DLD1 (cell line): Measurements from ENCODE around the gene LHX8.

Experiments
- in situ Hi-C: cut with HindIII; loops from 2 replicates; pipeline ENCODE4 v1.10.0; 2017; ENCODE audit warnings: low sequenced_read_pairs

The LHX8 gene

GRCh38 chr1:75198761-75199160 lies 64.6 kb downstream of the LHX8 start:
- in situ Hi-C loops = loop anchor here (25.0 kb wide), 1 partner anchor 411 kb away; no protein-coding TSS in a partner anchor

DNA sequence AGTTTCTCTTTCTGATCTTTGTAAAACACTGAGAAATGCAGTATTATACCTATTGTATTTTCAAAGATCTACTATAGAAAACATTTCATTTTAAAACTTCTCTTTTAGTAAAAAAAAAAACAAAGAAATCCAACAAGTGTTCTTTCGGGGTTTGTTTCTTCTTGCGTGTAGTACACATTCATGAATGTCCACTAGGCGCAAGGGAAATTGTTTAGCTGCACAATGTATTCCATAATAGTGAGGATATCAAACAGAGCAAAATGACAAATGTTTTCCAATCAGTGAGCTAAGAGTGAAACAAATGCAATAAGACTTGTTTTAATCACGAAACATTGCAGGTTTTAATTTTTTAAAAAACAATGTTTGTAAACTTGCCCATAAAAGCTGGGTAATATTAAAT lies 68.6 kb downstream of the LHX8 start:
- in situ Hi-C loops = no loop called here

DNA sequence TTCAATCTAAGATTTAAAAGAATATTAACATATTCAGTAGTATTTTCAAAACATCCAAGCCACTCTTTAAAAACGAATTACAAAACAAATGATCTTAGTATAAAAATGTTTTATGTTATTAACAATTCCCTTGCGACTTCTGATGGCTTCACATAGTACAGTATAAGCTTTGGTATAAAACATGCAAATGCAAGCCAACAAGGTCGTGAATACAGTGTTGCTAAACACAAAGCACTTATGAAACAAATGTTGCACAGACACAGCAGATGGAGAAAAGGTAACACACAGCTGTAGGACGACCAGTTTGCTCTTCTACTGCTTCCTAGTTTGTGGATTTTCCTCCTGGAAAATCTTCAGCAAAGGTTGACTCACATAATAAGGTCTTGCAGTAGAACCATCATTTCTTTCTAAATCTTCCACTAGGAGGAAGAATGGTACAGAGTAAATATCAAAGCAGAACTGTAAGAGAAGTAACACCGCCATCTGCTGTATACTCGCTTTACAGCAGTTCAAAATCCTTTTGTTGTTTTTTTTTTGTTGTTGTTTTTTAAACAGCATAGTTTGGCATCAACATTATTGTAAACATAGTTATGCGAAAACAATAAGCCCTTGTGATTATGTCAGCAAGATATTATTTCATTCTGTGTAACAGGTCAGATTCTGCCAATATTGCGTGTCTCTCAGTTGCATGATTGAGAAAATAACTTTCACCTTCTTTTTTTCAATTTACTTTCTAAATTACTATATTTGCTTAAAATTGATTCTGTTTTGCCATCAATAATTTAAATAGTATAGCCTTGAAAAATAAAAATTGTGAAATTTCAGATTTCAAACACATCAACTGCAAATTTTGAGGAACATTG lies 69.5 kb downstream of the LHX8 start:
- in situ Hi-C loops = no loop called here

DNA sequence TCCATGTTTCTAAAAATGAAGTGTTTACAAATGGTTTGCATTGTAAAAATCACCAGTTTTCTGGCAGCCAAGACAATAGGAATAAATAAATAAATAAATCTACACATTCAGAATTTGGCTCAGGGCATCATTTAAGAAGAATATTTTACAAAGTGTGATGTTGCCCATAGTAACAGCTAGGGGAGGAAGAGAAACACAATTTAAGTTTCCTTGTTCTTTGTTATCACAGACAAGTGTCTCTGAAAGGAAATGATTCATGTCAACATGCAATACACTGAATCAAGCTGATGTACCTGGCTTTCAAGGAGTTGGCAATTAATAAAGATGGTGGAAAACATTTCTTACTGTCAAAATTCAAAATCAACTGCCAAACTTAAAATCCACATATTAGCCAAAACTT lies 74.7 kb downstream of the LHX8 start:
- in situ Hi-C loops = no loop called here
